Cardiac septum (tissue), 1 donor: ENCODE data around the gene RAET1L. TPM values are rescaled to one million over a fixed set of nuclear protein-coding genes. Genes with fewer than 3 reads are reported as not detected.
A peak's percentile ranks its signal among the peaks of the same experiment; 100 is the strongest.
"Not testable (repeated sequence)": the region's sequence is repeated elsewhere in the genome, so short reads cannot be mapped to it uniquely, and the experiment has no call there.

Experiments used
- DNase-seq: peaks from one replicate; pipeline ENCODE4 v3.0.0-alpha.2; 2020; ENCODE audit warnings: low spot score
- intact Hi-C: fragments of 100-400 bp; cut with DNase I; formaldehyde crosslinking; loops from one replicate; pipeline ENCODE4 v1.14.0; 2022
- total RNA-seq: library from RNA; stranded (reverse); fragmentation: NEBNext Ultra II Directional; extraction: Animal tissue kit (Norgen Biotek cat#: 25700); gene quantifications from one replicate; pipeline ENCODE4 v1.2.1, GENCODE V29; 2021
- donor health status: DM: no; HTN: no; CAD: no.

Gene RAET1L
- total RNA-seq, 1 donor from 2014 or later = not detected

- intact Hi-C loops, DNase-seq: not testable (repeated sequence)
Observed at GRCh38 chr6:150021870-150022269, 3.5 kb downstream of the RAET1L start.

GRCh38 chr6:150018846-150019580 lies 6.3 kb downstream of the RAET1L start:
- intact Hi-C loops = loop anchor here (5.0 kb wide), 1 partner anchor 187 kb away; no protein-coding TSS in a partner anchor
- DNase-seq = no peak

- intact Hi-C loops = loop anchor here (2.0 to 5.0 kb wide), 2 partner anchors 82 to 185 kb away; no protein-coding TSS in a partner anchor
- not testable (repeated sequence) for DNase-seq
Observed at GRCh38 chr6:150017186-150017521, 8.2 kb downstream of the RAET1L start.

GRCh38 chr6:150016324-150017185 lies 8.8 kb downstream of the RAET1L start:
- no peak for DNase-seq
- intact Hi-C loops = loop anchor here (2.0 to 5.0 kb wide), 2 partner anchors 82 to 184 kb away; no protein-coding TSS in a partner anchor

GRCh38 chr6:150015281-150016001 lies 9.9 kb downstream of the RAET1L start:
- not testable (repeated sequence) for DNase-seq
- intact Hi-C loops = loop anchor here (2.0 to 5.0 kb wide), 2 partner anchors 81 to 183 kb away; no protein-coding TSS in a partner anchor

- DNase-seq = not testable (repeated sequence)
- intact Hi-C loops = loop anchor here (5.0 kb wide), 1 partner anchor 182 kb away; no protein-coding TSS in a partner anchor
Observed at GRCh38 chr6:150014623-150015280, 10.6 kb downstream of the RAET1L start.

- intact Hi-C loops, DNase-seq: not testable (repeated sequence)
Observed at GRCh38 chr6:150013785-150014622, 11.3 kb downstream of the RAET1L start.

- DNase-seq, intact Hi-C loops: not testable (repeated sequence)
Observed at GRCh38 chr6:150012846-150013784, 12.2 kb downstream of the RAET1L start.

GRCh38 chr6:150008588-150008987 lies 16.7 kb downstream of the RAET1L start:
- DNase-seq = no peak
- intact Hi-C loops = loop anchor here (10.0 kb wide), 1 partner anchor 464 kb away; the partner anchor contains the start of gene PPIL4

GRCh38 chr6:150006961-150007464 lies 18.3 kb downstream of the RAET1L start:
- DNase-seq = no peak
- intact Hi-C loops = loop anchor here (10.0 kb wide), 1 partner anchor 462 kb away; the partner anchor contains the start of gene PPIL4

GRCh38 chr6:150005761-150006651 lies 19.3 kb downstream of the RAET1L start:
- intact Hi-C loops = loop anchor here (2.0 to 10.0 kb wide), 2 partner anchors 65 to 461 kb away; partner anchors contain the start of gene PPIL4
- DNase-seq = no peak

GRCh38 chr6:150004783-150005717 lies 20.3 kb downstream of the RAET1L start:
- peak; percentile 96 for DNase-seq
- intact Hi-C loops = loop anchor here (2.0 to 10.0 kb wide), 2 partner anchors 64 to 460 kb away; partner anchors contain the start of gene PPIL4

- no peak for DNase-seq
- intact Hi-C loops = loop anchor here (2.0 to 10.0 kb wide), 2 partner anchors 63 to 459 kb away; partner anchors contain the start of gene PPIL4
Observed at GRCh38 chr6:150004101-150004782, 21.1 kb downstream of the RAET1L start.

GRCh38 chr6:150003599-150003998 lies 21.7 kb downstream of the RAET1L start:
- intact Hi-C loops = loop anchor here (10.0 kb wide), 1 partner anchor 459 kb away; the partner anchor contains the start of gene PPIL4
- DNase-seq = not testable (repeated sequence)
